HG03095 (cell line): ENCODE results near the gene JADE1.

Experiments used
- ATAC-seq: cut with Tn5 transposase; IDR thresholded peaks from one replicate; pipeline ENCODE4 v1.9.1; 2021; ENCODE audit warnings: moderate library complexity; ENCODE audit not compliant: unreplicated experiment

The JADE1 gene

GRCh38 chr4:128809477-128810330 lies at the start of gene JADE1:
TSS of gene JADE1 (plus strand) at chr4:128809700. CDS start at chr4:128831759, 22,059 bp downstream.
- peak; percentile 44 for ATAC-seq

- no peak for ATAC-seq
Measured at GRCh38 chr4:128766781-128767180, 42.7 kb upstream of the JADE1 start.

GRCh38 chr4:128768373-128768996 lies 41.0 kb upstream of the JADE1 start:
- ATAC-seq = no peak

GRCh38 chr4:128769011-128769410 lies 40.5 kb upstream of the JADE1 start:
- ATAC-seq = no peak

GRCh38 chr4:128770807-128771206 lies 38.7 kb upstream of the JADE1 start:
- ATAC-seq = no peak

GRCh38 chr4:128775477-128775876 lies 34.0 kb upstream of the JADE1 start:
- no peak for ATAC-seq

GRCh38 chr4:128775916-128776315 lies 33.6 kb upstream of the JADE1 start:
- ATAC-seq = no peak

- no peak for ATAC-seq
Measured at GRCh38 chr4:128776794-128777216, 32.7 kb upstream of the JADE1 start.

- ATAC-seq = no peak
Measured at GRCh38 chr4:128780688-128781087, 28.8 kb upstream of the JADE1 start.

- no peak for ATAC-seq
Measured at GRCh38 chr4:128782076-128782715, 27.3 kb upstream of the JADE1 start.

- ATAC-seq = no peak
Measured at GRCh38 chr4:128782875-128783614, 26.5 kb upstream of the JADE1 start.

- no peak for ATAC-seq
Measured at GRCh38 chr4:128787509-128788311, 21.8 kb upstream of the JADE1 start.

- ATAC-seq = no peak
Measured at GRCh38 chr4:128793859-128794672, 15.4 kb upstream of the JADE1 start.

GRCh38 chr4:128796934-128797333 lies 12.6 kb upstream of the JADE1 start:
- no peak for ATAC-seq

GRCh38 chr4:128800284-128800683 lies 9.2 kb upstream of the JADE1 start:
- ATAC-seq = no peak

- ATAC-seq = no peak
Measured at GRCh38 chr4:128800701-128801284, 8.7 kb upstream of the JADE1 start.

GRCh38 chr4:128802680-128803628 lies 6.5 kb upstream of the JADE1 start:
- no peak for ATAC-seq

GRCh38 chr4:128803783-128804182 lies 5.7 kb upstream of the JADE1 start:
- ATAC-seq = no peak
